GM12874 (cell line): ENCODE measurements around the gene ZNHIT2.

ENCODE experiments used
- TF ChIP-seq, protein P1 (sequence below): IDR thresholded peaks from 2 replicates; pipeline ENCODE4 v1.5.1; 2011; ENCODE audit warnings: low read depth, mild to moderate bottlenecking, control low read depth, low read length, moderate library complexity; ENCODE audit not compliant: insufficient read depth

Gene ZNHIT2

DNA sequence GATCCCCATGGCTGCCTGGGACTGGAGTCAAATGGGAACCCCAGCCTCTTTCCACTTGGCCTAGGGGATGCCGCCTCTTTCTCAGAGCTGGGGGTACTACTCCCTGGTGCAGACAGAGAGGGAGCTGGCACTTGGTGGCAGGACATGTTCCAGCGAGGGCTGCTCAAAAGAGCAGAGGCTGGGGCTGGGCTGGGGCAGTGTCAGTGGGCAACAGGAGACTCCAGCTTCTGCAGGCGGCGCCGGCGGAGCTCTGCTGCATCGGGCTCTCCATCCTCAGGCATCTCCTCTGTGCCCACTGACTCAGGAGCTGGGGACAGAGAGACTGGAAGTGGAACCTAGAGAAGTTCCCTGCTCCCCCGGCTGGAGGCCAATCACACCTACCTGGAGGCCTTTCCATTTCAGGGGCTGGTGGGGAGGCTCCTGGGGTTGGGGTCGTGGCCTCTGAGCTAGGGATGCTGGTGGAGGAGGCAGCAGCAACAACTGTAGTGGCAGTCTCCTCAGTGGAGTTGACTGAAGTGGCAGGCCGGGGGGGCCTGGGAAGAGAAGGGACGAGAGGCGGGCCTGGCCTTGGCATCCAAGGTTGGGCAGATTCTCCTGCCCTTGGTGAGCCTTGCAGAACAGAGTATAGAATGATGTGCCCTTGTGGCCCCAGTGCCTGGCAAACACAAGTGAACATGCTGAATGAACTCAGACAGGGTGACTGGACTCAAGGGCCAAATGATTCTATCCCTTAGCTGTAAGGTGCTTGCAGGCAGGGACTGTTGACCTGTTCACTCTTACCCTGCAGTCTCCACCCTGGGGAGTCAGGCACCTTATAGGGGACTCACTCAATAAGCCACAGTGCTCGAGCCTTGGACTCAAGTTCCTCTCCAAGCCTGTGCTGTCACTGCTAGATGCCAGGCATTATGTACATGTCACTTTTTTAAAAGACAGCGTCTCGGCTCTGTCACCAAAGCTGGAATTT is 11.0 kb upstream of the ZNHIT2 start:
- TF ChIP-seq, protein P1, sequence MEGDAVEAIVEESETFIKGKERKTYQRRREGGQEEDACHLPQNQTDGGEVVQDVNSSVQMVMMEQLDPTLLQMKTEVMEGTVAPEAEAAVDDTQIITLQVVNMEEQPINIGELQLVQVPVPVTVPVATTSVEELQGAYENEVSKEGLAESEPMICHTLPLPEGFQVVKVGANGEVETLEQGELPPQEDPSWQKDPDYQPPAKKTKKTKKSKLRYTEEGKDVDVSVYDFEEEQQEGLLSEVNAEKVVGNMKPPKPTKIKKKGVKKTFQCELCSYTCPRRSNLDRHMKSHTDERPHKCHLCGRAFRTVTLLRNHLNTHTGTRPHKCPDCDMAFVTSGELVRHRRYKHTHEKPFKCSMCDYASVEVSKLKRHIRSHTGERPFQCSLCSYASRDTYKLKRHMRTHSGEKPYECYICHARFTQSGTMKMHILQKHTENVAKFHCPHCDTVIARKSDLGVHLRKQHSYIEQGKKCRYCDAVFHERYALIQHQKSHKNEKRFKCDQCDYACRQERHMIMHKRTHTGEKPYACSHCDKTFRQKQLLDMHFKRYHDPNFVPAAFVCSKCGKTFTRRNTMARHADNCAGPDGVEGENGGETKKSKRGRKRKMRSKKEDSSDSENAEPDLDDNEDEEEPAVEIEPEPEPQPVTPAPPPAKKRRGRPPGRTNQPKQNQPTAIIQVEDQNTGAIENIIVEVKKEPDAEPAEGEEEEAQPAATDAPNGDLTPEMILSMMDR, result no peak

DNA sequence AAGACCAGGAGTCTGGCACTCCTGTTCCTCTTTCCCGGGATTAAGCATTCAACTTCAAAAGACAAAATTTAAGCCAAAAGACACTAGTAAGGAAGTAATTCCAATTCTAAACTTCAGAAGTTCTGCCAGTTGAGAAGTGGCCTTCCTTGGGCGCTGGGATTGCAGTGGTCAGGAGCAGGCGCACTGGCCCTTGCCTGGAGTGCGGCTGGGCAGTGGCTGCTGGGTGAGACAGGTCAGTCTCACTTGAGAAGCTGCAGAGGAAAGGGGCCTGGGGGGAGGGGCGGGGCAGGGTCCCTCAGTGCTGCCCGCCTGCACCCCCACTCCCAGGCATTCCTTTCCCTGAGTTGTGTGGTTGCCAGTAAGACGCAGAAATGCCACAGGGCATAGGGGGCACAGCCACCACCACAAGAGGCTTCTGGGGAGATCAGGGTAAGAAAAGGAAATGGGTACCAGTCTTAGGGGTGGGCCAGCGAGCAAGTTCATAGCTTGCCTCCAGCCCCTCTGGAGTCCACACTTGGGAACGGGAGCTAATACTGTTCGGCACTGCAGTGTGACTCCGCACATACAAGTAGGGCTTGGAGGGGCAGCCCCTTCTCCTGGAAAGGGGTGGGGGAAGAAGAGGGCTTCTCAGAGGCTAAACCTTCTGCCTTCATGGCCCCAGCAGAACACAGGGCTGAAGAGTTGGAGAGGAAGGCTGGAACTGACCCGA is 10.1 kb upstream of the ZNHIT2 start:
- TF ChIP-seq, protein P1, result no peak

DNA sequence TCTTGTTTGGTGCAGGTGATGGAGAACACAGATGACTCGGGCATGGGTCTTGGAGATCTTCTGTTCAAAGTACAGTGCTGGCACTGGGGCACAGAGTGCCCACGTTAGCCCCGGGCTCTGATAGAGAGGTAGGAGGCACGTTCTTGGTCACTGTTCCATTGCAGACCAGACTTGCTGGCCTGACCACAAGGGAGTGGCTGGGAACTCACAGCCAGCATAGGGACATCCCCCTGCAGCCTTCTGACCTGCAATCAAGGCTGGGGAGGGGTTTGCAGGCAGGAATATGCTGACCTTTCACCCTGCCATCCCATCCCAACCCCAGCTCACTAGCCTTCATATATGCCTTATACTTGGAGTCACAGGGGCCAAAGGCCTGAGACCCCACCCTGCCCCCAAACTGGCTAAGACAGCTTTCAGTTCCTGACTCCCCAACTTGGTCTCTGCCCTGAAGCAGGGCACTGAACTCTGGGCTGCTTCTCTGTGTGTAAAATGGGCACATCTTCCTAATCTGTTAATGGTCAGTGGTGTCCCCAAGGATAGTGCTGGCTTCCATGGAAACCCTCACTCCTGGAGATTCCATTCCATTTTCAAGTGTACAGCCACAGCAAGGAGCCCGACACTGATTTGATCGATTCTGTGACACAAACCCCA is 9.2 kb upstream of the ZNHIT2 start:
- TF ChIP-seq, protein P1, result no peak

DNA sequence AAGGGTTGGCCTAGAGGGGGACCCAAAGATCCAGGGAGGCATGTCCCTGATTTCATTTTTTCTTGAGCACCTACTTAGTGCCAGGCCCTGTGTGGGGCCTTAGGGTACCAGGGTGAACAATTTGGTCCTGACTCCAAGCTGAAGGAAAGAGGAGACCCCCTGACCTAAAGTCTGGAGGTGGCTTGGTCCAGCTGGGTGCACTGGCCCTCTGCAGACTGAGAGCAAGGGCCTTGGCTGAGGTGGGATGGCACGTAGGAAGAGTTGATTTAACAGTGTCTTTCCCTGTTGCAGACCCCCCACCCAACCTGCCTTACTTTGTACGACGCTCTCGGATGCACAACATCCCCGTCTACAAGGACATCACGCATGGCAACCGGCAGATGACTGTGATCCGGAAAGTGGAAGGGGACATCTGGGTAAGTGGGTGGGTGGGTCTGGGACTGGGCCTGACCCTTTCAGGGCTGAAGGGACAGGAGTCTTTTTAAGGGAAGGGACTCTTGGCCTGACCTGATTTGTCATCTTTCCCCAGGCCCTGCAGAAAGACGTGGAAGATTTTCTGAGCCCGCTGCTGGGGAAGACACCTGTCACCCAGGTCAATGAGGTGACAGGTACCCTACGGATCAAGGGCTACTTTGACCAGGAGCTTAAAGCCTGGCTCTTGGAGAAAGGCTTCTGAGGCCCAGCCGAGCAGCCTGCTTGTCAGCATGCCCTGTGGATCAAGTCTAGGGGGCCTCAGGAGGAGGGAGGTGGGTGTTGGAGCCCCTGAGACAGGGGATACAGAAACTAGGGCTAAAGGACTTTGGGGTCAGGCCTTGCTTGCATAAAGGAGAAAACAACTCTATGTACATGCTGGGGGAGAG is 7.9 kb upstream of the ZNHIT2 start:
- TF ChIP-seq, protein P1, result no peak

DNA sequence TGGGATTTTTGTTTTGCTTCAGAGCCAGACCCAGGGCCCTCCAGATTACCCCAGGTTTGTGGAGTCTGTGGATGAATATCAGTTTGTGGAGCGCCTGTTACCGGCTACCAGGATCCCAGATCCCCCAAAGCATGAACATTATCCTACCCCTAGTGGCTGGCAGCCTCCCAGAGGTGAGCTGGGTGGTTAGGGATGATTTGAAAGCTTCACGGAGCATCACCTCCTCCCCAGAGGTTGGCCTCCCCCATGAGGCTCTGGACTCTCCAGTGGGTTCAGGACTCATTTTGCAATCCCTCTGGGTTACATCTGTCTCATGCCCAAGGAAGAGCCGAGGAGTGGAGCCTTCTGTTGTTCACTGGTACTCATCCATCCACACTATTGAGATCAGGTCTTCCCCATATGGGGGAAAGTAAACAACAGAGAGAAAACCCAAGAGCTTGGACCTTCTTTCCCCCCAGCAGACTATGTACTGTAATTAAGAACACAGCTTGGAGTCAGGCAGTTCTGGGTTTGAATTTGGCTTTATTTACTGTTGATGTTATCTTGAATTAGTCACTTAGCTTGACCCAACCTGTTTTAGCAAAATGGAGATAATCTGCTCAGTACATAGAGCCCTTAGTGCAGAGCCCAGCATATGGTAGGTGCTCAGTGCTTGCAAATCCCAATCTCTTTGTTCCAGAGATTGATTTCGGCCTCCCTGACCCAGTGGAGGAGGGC is 7.1 kb upstream of the ZNHIT2 start:
- TF ChIP-seq, protein P1, result no peak

DNA sequence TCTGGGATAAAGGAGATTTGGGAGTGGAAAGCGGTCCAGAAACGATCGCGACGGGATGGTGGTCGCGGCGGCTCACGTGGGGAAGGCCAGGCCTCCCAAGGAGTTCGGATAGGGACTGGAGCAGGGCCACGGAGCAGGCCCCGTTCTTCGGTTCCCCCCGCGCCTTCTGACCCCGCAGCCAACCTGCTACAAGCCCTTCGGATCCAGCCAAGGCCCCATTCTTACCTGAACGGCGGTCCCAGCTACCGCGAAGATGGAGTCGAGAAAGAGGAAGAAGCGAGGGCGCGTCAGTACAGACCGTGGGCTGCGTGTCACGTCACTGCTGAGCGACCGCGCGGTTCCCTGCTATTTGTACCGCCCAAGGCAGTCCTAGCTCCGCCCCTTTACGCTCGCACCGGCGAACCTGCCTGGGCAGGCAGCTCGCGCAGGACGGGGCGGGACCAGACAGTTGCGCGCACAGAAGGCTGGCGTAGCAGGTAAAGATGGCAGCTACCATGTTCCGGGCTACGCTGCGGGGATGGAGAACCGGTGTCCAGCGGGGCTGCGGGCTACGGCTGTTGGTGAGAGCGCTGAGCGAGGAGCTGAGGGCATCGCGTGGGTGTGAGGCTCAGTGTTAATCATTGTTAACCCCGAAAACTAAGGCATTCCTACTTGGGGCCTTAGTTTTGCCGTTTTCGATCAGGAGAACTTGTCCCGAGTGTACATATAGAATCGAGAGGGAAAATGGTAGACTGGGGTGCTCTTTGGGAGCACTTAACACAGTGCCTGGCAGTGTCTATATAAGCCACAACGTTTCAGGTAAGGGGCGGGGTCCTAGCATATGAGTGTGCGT is 4.6 kb upstream of the ZNHIT2 start, which contains the start of the genes FAU and MRPL49:
FAU (minus strand) TSS at position 270 of the 832 bp plus-strand sequence. CDS start 321 bp downstream, outside the sequence.
MRPL49 (plus strand) TSS at position 457 of the 832 bp plus-strand sequence; CDS start at position 483, 26 bp downstream.
- TF ChIP-seq, protein P1, result no peak
